ENCODE data around the gene ARHGEF11.
A peak's percentile ranks its signal among the peaks of the same experiment; 100 is the strongest.

Gene ARHGEF11

GRCh38 chr1:157045250-157046218 lies at the start of gene ARHGEF11:
ARHGEF11 (minus strand) TSS chr1:157045742; CDS start chr1:157044330, 1,412 bp downstream.
- peak; percentile 90 for DNase-seq (ENCODE audit: low spot score)
- no peak for TF ChIP-seq CTCF (IDR thresholded peaks at IDR 0.05; ENCODE audit: extremely low read depth, missing control alignments)

- no peak for TF ChIP-seq CTCF (IDR thresholded peaks at IDR 0.05; ENCODE audit: extremely low read depth, missing control alignments)
- DNase-seq (ENCODE audit: low spot score), result no peak
Measured at GRCh38 chr1:157095091-157095490, 49.5 kb upstream of the ARHGEF11 start.

- no peak for DNase-seq (ENCODE audit: low spot score)
- no peak for TF ChIP-seq CTCF (IDR thresholded peaks at IDR 0.05; ENCODE audit: extremely low read depth, missing control alignments)
Measured at GRCh38 chr1:157092831-157093230, 47.3 kb upstream of the ARHGEF11 start.

- no peak for TF ChIP-seq CTCF (IDR thresholded peaks at IDR 0.05; ENCODE audit: extremely low read depth, missing control alignments)
- DNase-seq (ENCODE audit: low spot score), result no peak
Measured at GRCh38 chr1:157091668-157092273, 46.2 kb upstream of the ARHGEF11 start.

- no peak for DNase-seq (ENCODE audit: low spot score)
Measured at GRCh38 chr1:157091186-157091585, 45.6 kb upstream of the ARHGEF11 start.

GRCh38 chr1:157090771-157091170 lies 45.2 kb upstream of the ARHGEF11 start:
- no peak for TF ChIP-seq CTCF (IDR thresholded peaks at IDR 0.05; ENCODE audit: extremely low read depth, missing control alignments)
- no peak for DNase-seq (ENCODE audit: low spot score)

More at GRCh38 chr1:157091186-157091585, 45.6 kb upstream of the ARHGEF11 start:
- no peak for TF ChIP-seq CTCF (IDR thresholded peaks at IDR 0.05; ENCODE audit: extremely low read depth, missing control alignments)

GRCh38 chr1:157090196-157090647 lies 44.7 kb upstream of the ARHGEF11 start:
- peak; percentile 86 for DNase-seq (ENCODE audit: low spot score)
- TF ChIP-seq CTCF (IDR thresholded peaks at IDR 0.05; ENCODE audit: extremely low read depth, missing control alignments), result peak; percentile 87
